ENCODE measurements around the gene SPATA9.

The SPATA9 gene

DNA sequence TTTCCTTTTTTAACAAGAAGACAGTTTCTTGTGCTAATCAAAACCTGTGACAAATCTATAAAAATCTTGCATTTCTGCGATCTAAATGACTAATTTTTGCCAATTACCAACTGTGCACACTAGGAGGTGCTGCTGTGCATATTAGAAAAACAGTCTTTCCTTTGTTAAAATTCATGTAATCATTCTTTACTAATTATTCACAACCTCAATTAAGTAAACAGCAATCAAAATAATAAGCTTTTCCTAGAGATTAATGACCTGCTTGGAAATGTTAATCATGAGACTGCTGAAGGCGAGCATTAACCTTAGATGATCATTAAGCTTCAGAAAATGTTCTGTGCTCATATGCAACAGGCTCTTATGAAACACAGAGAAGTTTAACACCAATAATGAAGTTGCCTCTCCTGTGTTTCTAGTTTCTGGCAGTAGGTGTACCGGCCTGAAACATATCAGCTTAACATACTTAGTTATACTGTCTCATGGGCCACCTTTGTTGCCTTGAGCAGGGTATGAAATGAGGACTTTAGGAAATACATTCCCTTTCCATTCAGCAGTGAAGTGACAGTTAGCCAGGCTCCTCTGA, 18.5 kb downstream of the SPATA9 start:
- ATAC-seq, result peak; percentile 45
- peak; percentile 90 for TF ChIP-seq ZNF8 (CRISPR knock-in tag; IDR thresholded peaks at IDR 0.05)
- TF ChIP-seq, protein P1, sequence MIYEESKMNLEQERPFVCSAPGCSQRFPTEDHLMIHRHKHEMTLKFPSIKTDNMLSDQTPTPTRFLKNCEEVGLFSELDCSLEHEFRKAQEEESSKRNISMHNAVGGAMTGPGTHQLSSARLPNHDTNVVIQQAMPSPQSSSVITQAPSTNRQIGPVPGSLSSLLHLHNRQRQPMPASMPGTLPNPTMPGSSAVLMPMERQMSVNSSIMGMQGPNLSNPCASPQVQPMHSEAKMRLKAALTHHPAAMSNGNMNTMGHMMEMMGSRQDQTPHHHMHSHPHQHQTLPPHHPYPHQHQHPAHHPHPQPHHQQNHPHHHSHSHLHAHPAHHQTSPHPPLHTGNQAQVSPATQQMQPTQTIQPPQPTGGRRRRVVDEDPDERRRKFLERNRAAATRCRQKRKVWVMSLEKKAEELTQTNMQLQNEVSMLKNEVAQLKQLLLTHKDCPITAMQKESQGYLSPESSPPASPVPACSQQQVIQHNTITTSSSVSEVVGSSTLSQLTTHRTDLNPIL (CRISPR knock-in tag; IDR thresholded peaks at IDR 0.05; ENCODE audit: low read depth), result no peak

DNA sequence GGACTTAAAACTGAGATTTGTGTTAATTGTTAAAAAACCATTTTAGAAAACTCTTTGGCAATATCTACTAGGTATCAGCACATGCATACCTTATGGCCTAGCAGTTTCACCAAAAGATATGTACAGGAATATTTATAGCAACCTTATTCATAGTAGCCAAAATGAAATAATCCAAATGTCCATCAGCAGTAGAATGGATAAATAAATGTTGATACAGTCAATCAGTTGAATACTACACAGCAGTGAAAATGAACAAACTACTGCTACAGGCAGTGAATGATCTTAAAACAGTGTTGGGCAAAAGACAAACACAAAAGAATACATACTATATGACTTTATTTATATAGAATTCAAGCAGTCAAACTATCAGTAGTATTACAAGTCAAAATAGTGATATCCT, 19.8 kb downstream of the SPATA9 start:
- TF ChIP-seq ISL1 (CRISPR knock-in tag; IDR thresholded peaks at IDR 0.05) (no peak), RARB (CRISPR knock-in tag; IDR thresholded peaks at IDR 0.05) (no peak)
- TF ChIP-seq, protein P2, sequence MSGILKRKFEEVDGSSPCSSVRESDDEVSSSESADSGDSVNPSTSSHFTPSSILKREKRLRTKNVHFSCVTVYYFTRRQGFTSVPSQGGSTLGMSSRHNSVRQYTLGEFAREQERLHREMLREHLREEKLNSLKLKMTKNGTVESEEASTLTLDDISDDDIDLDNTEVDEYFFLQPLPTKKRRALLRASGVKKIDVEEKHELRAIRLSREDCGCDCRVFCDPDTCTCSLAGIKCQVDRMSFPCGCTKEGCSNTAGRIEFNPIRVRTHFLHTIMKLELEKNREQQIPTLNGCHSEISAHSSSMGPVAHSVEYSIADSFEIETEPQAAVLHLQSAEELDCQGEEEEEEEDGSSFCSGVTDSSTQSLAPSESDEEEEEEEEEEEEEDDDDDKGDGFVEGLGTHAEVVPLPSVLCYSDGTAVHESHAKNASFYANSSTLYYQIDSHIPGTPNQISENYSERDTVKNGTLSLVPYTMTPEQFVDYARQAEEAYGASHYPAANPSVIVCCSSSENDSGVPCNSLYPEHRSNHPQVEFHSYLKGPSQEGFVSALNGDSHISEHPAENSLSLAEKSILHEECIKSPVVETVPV (CRISPR knock-in tag; IDR thresholded peaks at IDR 0.05), result no peak
- no peak for ATAC-seq

DNA sequence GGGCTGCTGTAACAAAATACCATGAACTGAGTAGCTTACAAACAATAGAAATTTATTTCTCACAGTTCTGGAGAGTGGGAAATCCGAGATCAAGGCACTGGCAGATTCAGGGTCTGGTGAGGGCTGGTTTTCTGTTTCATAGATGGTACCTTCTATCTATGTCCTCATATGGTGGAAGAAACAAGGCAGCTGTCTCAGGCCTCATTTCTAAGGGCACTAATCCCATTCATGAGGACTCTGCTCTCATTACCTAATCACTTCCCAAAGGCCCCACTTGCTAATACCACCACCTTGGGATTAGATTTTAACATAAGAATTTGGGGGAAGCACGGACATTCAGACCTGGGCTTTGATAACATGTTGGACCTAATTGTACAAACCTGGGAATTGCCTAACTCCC, 22.7 kb downstream of the SPATA9 start:
- TF ChIP-seq, protein P3, sequence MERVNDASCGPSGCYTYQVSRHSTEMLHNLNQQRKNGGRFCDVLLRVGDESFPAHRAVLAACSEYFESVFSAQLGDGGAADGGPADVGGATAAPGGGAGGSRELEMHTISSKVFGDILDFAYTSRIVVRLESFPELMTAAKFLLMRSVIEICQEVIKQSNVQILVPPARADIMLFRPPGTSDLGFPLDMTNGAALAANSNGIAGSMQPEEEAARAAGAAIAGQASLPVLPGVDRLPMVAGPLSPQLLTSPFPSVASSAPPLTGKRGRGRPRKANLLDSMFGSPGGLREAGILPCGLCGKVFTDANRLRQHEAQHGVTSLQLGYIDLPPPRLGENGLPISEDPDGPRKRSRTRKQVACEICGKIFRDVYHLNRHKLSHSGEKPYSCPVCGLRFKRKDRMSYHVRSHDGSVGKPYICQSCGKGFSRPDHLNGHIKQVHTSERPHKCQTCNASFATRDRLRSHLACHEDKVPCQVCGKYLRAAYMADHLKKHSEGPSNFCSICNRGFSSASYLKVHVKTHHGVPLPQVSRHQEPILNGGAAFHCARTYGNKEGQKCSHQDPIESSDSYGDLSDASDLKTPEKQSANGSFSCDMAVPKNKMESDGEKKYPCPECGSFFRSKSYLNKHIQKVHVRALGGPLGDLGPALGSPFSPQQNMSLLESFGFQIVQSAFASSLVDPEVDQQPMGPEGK (CRISPR knock-in tag; IDR thresholded peaks at IDR 0.05; ENCODE audit: borderline replicate concordance), result no peak
- TF ChIP-seq ZNF565 (CRISPR knock-in tag; conservative IDR thresholded peaks at IDR 0.05; ENCODE audit: low read depth), result no peak
- no peak for TF ChIP-seq ZFP3 (CRISPR knock-in tag; IDR thresholded peaks at IDR 0.05)
- TF ChIP-seq, protein P1 (CRISPR knock-in tag; IDR thresholded peaks at IDR 0.05; ENCODE audit: low read depth), result no peak
- no peak for TF ChIP-seq RARB (CRISPR knock-in tag; IDR thresholded peaks at IDR 0.05)
- TF ChIP-seq, protein P4, sequence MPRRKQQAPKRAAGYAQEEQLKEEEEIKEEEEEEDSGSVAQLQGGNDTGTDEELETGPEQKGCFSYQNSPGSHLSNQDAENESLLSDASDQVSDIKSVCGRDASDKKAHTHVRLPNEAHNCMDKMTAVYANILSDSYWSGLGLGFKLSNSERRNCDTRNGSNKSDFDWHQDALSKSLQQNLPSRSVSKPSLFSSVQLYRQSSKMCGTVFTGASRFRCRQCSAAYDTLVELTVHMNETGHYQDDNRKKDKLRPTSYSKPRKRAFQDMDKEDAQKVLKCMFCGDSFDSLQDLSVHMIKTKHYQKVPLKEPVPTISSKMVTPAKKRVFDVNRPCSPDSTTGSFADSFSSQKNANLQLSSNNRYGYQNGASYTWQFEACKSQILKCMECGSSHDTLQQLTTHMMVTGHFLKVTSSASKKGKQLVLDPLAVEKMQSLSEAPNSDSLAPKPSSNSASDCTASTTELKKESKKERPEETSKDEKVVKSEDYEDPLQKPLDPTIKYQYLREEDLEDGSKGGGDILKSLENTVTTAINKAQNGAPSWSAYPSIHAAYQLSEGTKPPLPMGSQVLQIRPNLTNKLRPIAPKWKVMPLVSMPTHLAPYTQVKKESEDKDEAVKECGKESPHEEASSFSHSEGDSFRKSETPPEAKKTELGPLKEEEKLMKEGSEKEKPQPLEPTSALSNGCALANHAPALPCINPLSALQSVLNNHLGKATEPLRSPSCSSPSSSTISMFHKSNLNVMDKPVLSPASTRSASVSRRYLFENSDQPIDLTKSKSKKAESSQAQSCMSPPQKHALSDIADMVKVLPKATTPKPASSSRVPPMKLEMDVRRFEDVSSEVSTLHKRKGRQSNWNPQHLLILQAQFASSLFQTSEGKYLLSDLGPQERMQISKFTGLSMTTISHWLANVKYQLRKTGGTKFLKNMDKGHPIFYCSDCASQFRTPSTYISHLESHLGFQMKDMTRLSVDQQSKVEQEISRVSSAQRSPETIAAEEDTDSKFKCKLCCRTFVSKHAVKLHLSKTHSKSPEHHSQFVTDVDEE (CRISPR knock-in tag; IDR thresholded peaks at IDR 0.05), result no peak
- TF ChIP-seq ZC3H10 (CRISPR knock-in tag; IDR thresholded peaks at IDR 0.05), result no peak
- no peak for TF ChIP-seq ZFP30 (CRISPR knock-in tag; IDR thresholded peaks at IDR 0.05)
- no peak for TF ChIP-seq SNAI2 (CRISPR knock-in tag; IDR thresholded peaks at IDR 0.05)
- TF ChIP-seq ESRRG (CRISPR knock-in tag; IDR thresholded peaks at IDR 0.05), result no peak
- TF ChIP-seq ZNF8 (CRISPR knock-in tag; IDR thresholded peaks at IDR 0.05), result no peak
- no peak for TF ChIP-seq OSR1 (CRISPR knock-in tag; IDR thresholded peaks at IDR 0.05)
- TF ChIP-seq TCF4 (CRISPR knock-in tag; IDR thresholded peaks at IDR 0.05; ENCODE audit: borderline replicate concordance), result no peak
- no peak for ATAC-seq

DNA sequence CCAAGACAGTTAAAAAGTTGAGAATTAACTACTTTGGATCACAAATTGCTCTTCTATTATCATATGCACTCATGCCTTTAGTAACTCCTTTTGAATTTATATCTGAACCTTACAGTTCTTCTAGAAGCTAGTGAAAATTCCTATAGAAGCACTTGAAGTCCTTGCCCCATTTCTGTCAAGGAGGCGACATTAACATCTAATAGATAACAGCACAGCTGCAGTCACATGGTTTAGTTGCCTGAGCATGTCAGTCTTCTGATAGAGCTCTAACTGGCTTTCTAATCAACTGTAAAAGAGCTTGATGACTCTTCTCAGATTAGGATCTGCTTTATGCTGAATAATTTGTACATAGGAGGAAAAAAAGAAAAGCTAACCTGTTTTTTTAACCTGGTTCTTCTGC, 27.2 kb downstream of the SPATA9 start:
- TF ChIP-seq, protein P2 (CRISPR knock-in tag; IDR thresholded peaks at IDR 0.05), result no peak
- TF ChIP-seq ZNF70 (CRISPR knock-in tag; IDR thresholded peaks at IDR 0.05) (no peak), ZFP30 (CRISPR knock-in tag; IDR thresholded peaks at IDR 0.05) (no peak), ZNF565 (CRISPR knock-in tag; conservative IDR thresholded peaks at IDR 0.05; ENCODE audit: low read depth) (no peak), TOX (CRISPR knock-in tag; IDR thresholded peaks at IDR 0.05; ENCODE audit: borderline replicate concordance) (no peak), TCF4 (CRISPR knock-in tag; IDR thresholded peaks at IDR 0.05; ENCODE audit: borderline replicate concordance) (no peak), OSR1 (CRISPR knock-in tag; IDR thresholded peaks at IDR 0.05) (no peak), CSDC2 (CRISPR knock-in tag; IDR thresholded peaks at IDR 0.05) (no peak), ISL1 (CRISPR knock-in tag; IDR thresholded peaks at IDR 0.05) (no peak), RARB (CRISPR knock-in tag; IDR thresholded peaks at IDR 0.05) (no peak), ARNTL (CRISPR knock-in tag; IDR thresholded peaks at IDR 0.05; ENCODE audit: borderline replicate concordance, low read depth) (no peak), ESRRG (CRISPR knock-in tag; IDR thresholded peaks at IDR 0.05) (no peak), SNAI2 (CRISPR knock-in tag; IDR thresholded peaks at IDR 0.05) (no peak), ZNF8 (CRISPR knock-in tag; IDR thresholded peaks at IDR 0.05) (no peak)
- TF ChIP-seq, protein P3 (CRISPR knock-in tag; IDR thresholded peaks at IDR 0.05; ENCODE audit: borderline replicate concordance), result no peak
- TF ChIP-seq, protein P5, sequence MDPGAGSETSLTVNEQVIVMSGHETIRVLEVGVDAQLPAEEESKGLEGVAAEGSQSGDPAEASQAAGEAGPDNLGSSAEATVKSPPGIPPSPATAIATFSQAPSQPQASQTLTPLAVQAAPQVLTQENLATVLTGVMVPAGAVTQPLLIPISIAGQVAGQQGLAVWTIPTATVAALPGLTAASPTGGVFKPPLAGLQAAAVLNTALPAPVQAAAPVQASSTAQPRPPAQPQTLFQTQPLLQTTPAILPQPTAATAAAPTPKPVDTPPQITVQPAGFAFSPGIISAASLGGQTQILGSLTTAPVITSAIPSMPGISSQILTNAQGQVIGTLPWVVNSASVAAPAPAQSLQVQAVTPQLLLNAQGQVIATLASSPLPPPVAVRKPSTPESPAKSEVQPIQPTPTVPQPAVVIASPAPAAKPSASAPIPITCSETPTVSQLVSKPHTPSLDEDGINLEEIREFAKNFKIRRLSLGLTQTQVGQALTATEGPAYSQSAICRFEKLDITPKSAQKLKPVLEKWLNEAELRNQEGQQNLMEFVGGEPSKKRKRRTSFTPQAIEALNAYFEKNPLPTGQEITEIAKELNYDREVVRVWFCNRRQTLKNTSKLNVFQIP (CRISPR knock-in tag; IDR thresholded peaks at IDR 0.05; ENCODE audit: borderline replicate concordance, low read depth), result no peak
- ATAC-seq, result no peak

Measured in SK-N-SH treated with all-trans-retinoic acid at 6 μM for 48 hours (cell line).